Tibial nerve (tissue), 4 donors: ENCODE results near the gene SOWAHC. TPM values are rescaled to one million over a fixed set of nuclear protein-coding genes. Genes with fewer than 3 reads are reported as not detected.

Experiments used
- DNase-seq, 2 donors: peaks; one replicate each; pipeline ENCODE4 v3.0.0-alpha.2; 2019; ENCODE audit warnings: low spot score in 2 of 2
- H3K27ac ChIP-seq, 4 donors: fragments of 200-600 bp; sonication (generic) in 3 of 4; one replicate each; pipeline ENCODE4 v1.5.1; 2017 to 2019; ENCODE audit warnings: mild to moderate bottlenecking in 1 of 4
- H3K27me3 ChIP-seq, 2 donors: fragments of 200-600 bp; sonication (generic) in 1 of 2; one replicate each; pipeline versions ENCODE4 v1.5.1 to v1.6.0; 2017 to 2019
- H3K36me3 ChIP-seq, 3 donors: fragments of 200-600 bp; sonication (generic); one replicate each; pipeline ENCODE4 v1.5.1; 2018 to 2019
- H3K4me1 ChIP-seq, 4 donors: fragments of 200-600 bp; sonication (generic) in 3 of 4; one replicate each; pipeline ENCODE4 v1.5.1; 2017 to 2019
- H3K4me3 ChIP-seq, 4 donors: fragments of 200-600 bp; sonication (generic) in 3 of 4; one replicate each; pipeline ENCODE4 v1.5.1; 2017 to 2019; ENCODE audit warnings: mild to moderate bottlenecking in 1 of 4, moderate library complexity in 1 of 4
- H3K9me3 ChIP-seq, 4 donors: fragments of 200-600 bp; sonication (generic) in 3 of 4; one replicate each; pipeline ENCODE4 v1.5.1; 2017 to 2019
- CTCF ChIP-seq, 5 experiments: fragments of 200-600 bp in 3 of 5; fragments of 450-650 bp in 2 of 5; sonication (generic) in 3 of 5; IDR thresholded peaks; one replicate each; pipeline ENCODE4 v1.5.1; 2016 to 2019; ENCODE audit warnings: antibody characterized with exemption in 5 of 5, mild to moderate bottlenecking in 3 of 5, moderate library complexity in 2 of 5
- EP300 ChIP-seq, 2 donors: sonication (generic); formaldehyde crosslinking; IDR thresholded peaks; one replicate each; pipeline ENCODE4 v1.6.1; 2017; ENCODE audit warnings: antibody characterized with exemption in 2 of 2, mild to moderate bottlenecking in 1 of 2
- POLR2A ChIP-seq, 2 donors: fragments of 450-650 bp; IDR thresholded peaks; one replicate each; pipeline ENCODE4 v1.6.1; 2017; ENCODE audit warnings: antibody characterized with exemption in 2 of 2, mild to moderate bottlenecking in 2 of 2, moderate library complexity in 2 of 2
- WGBS, 2 donors: methylation state at CpG; one replicate each; pipeline ENCODE4 v1.1.5; 2018; 5-methylcytosine and 5-hydroxymethylcytosine counted together
- total RNA-seq, 4 donors: library from RNA; depleted of rRNA; stranded (reverse); fragments of >200 nt; gene quantifications; one replicate each; pipeline ENCODE4 v1.1.0, GENCODE V29; 2016

The SOWAHC gene
- total RNA-seq, 4 donors from 2014 or later = 24.5 to 26.9 (median 25.1) TPM

- Histone ChIP-seq H3K4me1 (peaks cover 0 to 27% (median 0%) of the 10 kb centered on the region in 4 donors), H3K4me3 (no peak overlapping the region), H3K27ac (peak overlapping the region in 1 of 4 donors; percentile 18), H3K9me3 (no peaks in the 10 kb centered on the region), H3K27me3 (no peaks in the 10 kb centered on the region), H3K36me3 (peaks cover 0 to 22% (median 0%) of the 10 kb centered on the region in 3 donors)
- no peak for DNase-seq
- no peak for TF ChIP-seq EP300 (IDR thresholded peaks at IDR 0.05)
- TF ChIP-seq CTCF (IDR thresholded peaks at IDR 0.05) = no peak
These were observed 23.0 kb upstream of the SOWAHC start for GRCh38 chr2:109591206-109591605.

DNA sequence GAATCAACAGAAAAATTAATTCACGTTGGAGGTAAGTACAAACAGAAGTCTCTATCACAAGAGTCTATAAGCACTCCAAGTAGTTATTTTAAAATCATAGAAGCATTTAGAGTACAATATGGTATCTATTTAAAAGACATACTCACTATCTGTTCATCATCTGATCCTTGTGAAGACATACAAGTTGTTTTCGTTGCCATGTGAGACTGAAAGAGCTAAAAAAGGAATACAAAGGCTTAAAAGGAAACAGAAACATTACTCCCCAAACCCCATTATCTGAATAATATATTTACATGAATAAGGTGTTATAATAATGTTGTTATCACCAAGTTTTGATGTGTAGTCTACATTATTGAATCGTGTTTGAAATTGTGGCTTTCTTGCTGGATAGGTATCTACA, 21.3 kb upstream of the SOWAHC start:
- no peak overlapping the region for H3K4me3 ChIP-seq
- TF ChIP-seq EP300 (IDR thresholded peaks at IDR 0.05) (no peak), POLR2A (IDR thresholded peaks at IDR 0.05) (no peak), CTCF (IDR thresholded peaks at IDR 0.05) (no peak)
- no peaks in the 10 kb centered on the region for H3K27me3 ChIP-seq
- H3K4me1 ChIP-seq = peaks cover 0 to 41% (median 6%) of the 10 kb centered on the region in 4 donors
- no peak for DNase-seq
- 84 to 89% methylated on average over 3 of the region's 3 CpGs for WGBS, 2 donors
- H3K27ac ChIP-seq = no peak overlapping the region
- H3K36me3 ChIP-seq = peaks cover 0 to 22% (median 0%) of the 10 kb centered on the region in 3 donors
- no peaks in the 10 kb centered on the region for H3K9me3 ChIP-seq

DNA sequence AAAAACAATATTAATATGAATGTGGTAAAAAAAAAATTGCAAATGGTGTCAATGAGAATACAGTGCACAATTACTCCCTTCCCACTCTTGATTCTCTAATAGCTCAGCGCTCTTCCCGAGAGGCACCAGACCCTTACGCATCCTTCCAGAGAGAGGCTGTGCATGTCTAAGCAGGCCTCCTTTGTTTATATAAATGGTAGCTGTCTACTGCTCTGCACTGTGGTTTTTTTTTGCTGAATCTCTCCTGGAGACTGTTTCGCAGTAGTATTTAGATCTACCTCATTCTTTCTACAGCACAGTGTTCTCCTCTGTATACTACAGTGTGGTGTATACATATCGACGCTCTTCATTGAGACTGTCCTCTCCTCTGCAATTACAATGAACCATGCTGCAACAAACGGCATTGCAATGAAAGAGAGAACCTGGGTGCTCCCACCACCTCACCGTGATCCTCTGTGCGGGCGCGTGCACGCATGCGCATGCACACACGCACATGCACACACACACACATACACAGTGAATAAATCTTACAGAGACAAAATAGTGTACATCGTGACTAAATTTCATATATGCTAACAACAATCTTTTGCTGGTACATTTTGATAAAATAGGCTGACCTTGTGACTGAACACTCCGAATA, 19.8 kb upstream of the SOWAHC start:
- Histone ChIP-seq H3K27me3 (no peaks in the 10 kb centered on the region), H3K4me3 (no peak overlapping the region), H3K4me1 (peaks cover 0 to 46% (median 7%) of the 10 kb centered on the region in 4 donors), H3K9me3 (no peaks in the 10 kb centered on the region), H3K27ac (no peak overlapping the region), H3K36me3 (peaks cover 0 to 22% (median 0%) of the 10 kb centered on the region in 3 donors)
- TF ChIP-seq EP300 (IDR thresholded peaks at IDR 0.05) (no peak), CTCF (IDR thresholded peaks at IDR 0.05) (no peak), POLR2A (IDR thresholded peaks at IDR 0.05) (no peak)
- DNase-seq = no peak
- 93 to 94% methylated on average over 16 of the region's 16 CpGs for WGBS, 2 donors

DNA sequence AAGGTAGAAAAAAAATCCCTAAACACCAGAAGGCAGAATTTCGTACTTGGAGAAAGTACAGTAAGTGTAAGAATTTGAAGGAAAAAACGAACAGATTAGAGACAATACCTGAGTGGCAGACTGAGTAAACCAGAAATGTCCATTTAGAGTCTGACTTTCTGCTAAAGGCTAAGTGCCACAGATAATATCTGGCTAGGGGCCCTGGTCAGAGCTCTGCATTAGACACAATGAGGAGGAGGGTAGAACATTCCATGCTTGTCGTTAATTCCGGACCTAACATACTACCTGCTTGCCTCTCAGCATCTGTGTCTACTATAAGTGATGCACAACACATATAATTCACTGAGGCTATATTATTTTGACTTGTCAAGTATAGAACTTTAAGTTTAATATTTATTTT, 18.5 kb upstream of the SOWAHC start:
- no peak for TF ChIP-seq CTCF (IDR thresholded peaks at IDR 0.05)
- TF ChIP-seq POLR2A (IDR thresholded peaks at IDR 0.05) = no peak
- no peak for DNase-seq
- H3K27ac ChIP-seq = no peak overlapping the region
- H3K4me3 ChIP-seq = no peak overlapping the region
- H3K9me3 ChIP-seq = no peaks in the 10 kb centered on the region
- H3K27me3 ChIP-seq = no peaks in the 10 kb centered on the region
- peaks cover 0 to 18% (median 0%) of the 10 kb centered on the region in 3 donors for H3K36me3 ChIP-seq
- H3K4me1 ChIP-seq = peaks cover 0 to 52% (median 7%) of the 10 kb centered on the region in 4 donors
- WGBS, 2 donors = 88 to 90% methylated on average over 4 of the region's 4 CpGs

DNA sequence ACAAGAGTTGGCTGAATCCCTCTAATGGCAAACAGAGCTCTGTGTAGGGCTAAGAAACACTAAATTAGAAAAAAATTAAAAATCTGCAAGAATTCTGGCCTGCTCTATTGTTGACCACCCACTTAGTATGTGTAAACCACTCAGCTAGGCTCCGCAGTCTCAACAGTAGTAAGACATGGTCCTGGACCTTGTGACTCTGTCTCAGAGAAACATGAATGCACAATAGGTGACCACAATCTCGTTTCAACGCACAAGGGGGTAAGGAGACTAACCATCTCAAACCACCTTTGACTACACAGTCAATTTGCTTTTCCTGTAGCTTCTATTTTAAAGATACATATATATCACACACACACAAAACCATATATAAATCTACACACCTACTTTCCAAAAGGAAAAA, 16.9 kb upstream of the SOWAHC start:
- WGBS, 2 donors = 42 to 43% methylated on average over 3 of the region's 3 CpGs
- peaks cover 0 to 52% (median 7%) of the 10 kb centered on the region in 4 donors for H3K4me1 ChIP-seq
- no peak for TF ChIP-seq POLR2A (IDR thresholded peaks at IDR 0.05)
- no peak for TF ChIP-seq EP300 (IDR thresholded peaks at IDR 0.05)
- TF ChIP-seq CTCF (IDR thresholded peaks at IDR 0.05) = no peak

More for the DNA sequence above, 16.9 kb upstream of the SOWAHC start:
- Histone ChIP-seq H3K36me3 (peaks cover 0 to 5% (median 0%) of the 10 kb centered on the region in 3 donors), H3K27ac (peak overlapping the region in 2 of 4 donors; percentile 13 to 36), H3K4me3 (no peak overlapping the region), H3K9me3 (no peaks in the 10 kb centered on the region), H3K27me3 (no peaks in the 10 kb centered on the region)
- DNase-seq = no peak
